ENCODE results near the gene DSCAM.
A peak's percentile ranks its signal among the peaks of the same experiment; 100 is the strongest.

Gene DSCAM

DNA sequence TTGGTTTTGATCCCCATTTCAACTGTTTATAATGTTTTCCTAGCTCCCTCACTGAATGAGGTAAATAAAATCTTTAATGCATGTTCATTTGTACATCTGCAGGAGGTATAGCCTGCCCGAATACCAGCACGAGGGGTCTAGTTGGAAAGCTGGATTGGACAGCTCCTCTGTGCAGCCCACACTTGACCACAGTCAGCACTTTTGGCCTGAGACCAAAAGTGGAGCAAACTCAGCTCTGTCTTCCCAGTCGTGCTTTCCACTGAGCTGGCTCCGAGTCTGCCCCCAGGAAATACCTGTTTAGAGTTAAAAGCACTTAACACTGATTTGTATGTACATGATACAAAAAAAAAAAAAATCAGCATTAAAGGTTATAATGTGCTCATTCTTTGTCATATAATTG lies 224.4 kb downstream of the DSCAM start:
- no peak for DNase-seq (ENCODE audit: low read depth, low spot score)
- no peak overlapping the region for H3K27ac ChIP-seq

DNA sequence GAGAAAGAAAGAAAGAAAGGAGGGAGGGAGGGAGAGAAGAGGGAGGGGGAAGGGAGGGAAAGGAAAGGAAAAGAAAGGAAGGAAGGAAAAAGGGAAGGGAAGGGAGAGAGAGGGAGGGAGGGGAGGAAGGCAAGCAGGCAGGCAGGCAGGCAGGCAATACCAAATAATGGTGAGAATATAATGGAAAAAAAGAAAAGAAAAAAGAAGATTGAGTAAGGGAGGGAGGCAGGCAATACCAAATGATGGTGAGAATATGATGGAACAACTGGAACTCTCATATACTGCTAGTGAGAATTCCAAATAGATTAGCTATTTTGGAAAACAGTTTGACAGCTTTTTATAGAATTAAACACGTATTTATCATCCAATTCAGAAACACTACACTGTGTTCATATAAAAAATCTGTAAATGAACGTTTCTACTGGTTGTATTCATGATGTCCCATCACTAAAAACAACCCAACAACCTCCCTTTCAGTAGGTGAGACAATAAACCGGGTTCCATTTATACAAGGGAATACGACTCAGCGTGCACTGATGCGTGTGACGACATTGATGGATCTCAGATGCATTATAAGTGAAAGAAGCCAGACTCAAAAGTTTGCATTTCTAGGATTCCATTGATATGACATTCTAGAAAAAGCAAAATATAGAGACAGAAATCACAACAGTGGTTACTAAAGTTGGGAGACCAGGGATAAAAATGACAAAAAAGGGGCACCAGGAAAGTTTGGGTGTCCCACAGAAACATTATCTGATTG lies 226.4 kb downstream of the DSCAM start:
- no peak overlapping the region for H3K27ac ChIP-seq
- DNase-seq (ENCODE audit: low read depth, low spot score), result no peak

DNA sequence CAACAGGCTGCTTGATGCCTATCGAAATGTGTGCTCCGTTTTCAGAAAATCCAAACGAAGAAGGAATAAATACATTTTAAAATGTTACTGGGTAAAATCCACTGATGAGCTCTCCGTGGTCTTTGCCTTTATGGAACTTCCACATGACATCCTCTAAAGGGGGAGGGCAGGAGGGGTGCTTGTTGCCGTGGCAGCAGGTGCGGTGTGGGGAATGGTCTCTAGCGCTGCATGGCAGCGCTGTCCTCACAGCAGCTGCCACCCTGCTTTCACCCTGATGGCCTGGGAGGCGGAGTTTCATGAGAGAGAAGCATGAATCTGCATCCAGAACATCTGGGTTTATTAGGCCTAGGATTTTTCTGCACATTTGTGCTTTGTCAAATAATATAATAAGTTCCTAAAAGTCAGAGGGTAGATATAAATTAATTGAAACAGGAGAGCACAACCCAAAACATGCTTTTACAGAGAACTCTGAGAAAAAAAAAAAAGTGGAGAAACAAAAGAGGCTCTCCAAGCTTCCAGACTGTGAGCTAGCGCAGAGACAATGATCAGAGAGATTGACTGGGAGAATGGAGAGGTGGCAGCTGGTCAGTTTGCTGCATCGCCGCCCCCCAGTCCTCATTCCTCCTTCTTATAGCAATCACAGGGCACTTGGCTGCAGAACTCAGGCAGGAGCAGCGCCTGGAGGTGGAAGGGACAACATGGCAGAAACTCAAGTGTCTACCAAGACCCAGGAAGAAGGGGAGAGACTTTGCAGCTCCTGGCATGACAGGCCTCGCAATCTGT lies 228.6 kb downstream of the DSCAM start:
- H3K27ac ChIP-seq, result no peak overlapping the region
- DNase-seq (ENCODE audit: low read depth, low spot score), result no peak

DNA sequence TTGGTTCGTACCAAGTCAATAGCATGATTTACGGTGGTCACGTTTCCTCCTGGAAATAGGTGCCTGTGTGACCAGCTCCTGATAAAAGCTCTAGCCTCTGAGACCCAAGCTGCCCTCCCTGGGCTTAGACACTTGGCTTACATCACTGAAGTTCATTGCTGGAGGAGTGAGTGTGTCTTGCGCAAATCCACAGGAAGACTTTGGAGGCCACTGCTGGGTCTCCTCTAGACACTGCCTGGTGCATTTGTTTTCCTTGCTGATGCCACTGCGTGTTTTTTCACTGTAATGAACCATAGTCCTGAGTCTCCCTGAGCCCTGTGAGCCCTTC lies 230.6 kb downstream of the DSCAM start:
- DNase-seq (ENCODE audit: low read depth, low spot score), result no peak
- H3K27ac ChIP-seq, result no peak overlapping the region

DNA sequence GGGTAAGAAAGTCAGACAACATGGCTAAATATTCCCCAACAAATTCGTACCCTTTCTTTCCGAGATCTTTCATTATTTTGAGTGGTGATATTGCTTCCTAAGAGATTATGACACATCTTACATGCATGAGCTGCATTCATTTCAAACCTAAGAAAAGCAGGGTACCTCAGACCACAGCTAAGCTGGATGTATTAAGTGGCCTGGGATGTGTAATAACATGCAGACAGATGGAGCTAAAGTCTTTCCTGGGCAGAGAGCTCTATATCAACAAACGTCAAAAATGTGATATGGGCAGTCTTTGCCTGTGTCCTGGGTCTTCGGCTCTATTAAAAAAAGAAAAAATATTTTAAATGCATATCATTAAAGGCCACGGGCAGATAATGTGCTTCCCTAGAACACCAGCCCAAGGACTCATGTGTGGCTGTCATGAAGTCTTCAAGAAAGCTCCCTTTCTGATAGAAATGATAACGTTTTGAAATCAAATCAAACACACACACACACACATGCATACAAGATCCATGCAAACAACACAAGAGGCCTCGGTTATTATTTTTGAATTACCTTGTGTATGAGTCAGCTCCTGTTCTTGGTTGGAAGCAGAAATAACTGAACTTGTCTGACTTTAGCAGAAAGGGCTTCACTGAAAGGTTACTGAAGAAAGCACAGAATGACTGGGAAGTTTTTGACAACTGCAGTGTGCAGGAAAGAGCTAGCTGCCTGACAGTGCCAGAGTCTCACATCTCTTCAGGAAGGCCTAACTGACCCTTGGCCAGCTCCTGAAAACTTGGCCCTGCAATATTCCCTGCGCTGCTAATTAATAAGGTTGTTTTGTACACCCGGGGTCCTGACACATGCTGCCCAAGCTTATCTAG lies 231.2 kb downstream of the DSCAM start:
- peak; percentile 10 for DNase-seq (ENCODE audit: low read depth, low spot score)
- H3K27ac ChIP-seq, result no peak overlapping the region

DNA sequence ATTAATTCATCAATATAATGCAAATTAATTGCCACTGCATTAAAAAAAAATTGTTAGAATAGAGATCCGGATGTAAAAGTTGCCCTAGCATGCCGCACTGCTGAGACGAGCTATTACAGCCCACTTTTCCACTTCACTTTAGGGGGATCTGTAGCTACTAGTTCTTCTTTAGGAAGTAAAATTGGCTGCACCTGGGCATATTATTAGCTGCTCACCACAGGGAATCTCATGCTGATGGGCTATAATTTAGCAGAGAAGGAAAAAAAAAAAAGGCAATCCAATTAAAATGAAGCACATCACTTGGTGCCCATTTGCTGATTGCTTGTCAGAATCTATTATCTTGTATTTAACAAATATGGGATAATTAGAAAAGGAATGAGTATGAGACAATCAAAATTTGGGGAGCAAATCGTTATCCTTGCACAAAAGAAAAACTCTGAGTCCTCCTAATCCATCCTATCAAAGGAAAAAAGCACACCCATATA lies 233.4 kb downstream of the DSCAM start:
- no peak for DNase-seq (ENCODE audit: low read depth, low spot score)
- H3K27ac ChIP-seq, result no peak overlapping the region

DNA sequence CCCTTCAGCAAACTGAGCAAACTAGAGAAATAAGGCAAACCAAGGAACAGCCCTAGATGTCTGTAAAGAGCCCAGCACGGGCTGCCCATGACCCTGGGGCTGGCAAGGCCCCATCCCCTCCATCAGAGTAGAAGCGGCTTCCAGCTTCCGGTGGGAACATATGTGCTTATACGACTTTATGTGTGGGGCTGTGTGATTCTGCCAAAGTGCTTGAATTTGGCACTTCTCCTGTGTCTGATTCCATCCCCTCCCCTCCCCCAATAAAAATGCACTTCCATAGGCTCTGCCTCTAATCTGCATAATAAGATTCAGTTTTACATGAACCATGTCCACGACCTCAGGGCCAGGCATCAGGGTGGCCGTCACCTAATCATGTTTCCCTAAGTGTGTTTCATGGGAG lies 236.6 kb downstream of the DSCAM start:
- no peak for DNase-seq (ENCODE audit: low read depth, low spot score)
- H3K27ac ChIP-seq, result no peak overlapping the region

DNA sequence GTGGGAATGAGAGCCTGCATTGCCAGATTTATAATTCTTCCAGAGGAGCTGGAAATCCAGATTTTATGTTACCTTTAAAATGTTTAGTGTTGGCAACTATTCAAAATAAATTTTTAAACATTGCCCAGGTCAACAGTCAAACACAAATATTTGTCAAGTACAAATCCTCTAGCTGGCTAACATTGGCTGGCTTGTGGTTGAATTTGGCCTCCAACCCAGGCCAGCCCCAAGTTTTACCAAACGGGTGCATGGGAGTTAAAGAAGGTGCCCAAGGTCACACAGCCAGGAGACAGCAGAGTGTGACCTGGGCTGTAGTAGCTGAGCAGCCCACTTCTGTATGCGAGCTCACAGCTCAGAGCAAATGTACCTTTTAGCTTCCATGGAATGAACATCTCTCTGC lies 240.6 kb downstream of the DSCAM start:
- no peak for DNase-seq (ENCODE audit: low read depth, low spot score)
- no peak overlapping the region for H3K27ac ChIP-seq

DNA sequence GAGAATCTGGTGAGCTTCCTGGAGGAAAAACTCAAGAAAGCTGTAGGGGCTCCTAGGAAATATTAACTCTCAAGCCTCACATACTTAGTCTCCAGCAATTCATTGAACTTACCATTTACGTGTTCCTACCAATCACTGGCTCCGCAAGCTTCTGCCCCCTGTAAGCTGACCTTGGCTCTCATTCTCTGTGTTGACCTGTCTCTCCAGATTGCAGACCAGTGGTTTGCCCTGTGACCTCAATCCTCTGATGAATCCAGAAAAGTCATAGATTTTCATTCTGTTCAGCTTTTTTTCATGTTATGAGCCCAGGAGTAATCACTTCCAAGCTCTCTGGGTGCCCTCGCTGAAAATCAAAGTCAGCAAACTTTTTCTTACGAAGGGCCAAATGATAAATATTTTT lies 241.9 kb downstream of the DSCAM start:
- no peak overlapping the region for H3K27ac ChIP-seq
- no peak for DNase-seq (ENCODE audit: low read depth, low spot score)

DNA sequence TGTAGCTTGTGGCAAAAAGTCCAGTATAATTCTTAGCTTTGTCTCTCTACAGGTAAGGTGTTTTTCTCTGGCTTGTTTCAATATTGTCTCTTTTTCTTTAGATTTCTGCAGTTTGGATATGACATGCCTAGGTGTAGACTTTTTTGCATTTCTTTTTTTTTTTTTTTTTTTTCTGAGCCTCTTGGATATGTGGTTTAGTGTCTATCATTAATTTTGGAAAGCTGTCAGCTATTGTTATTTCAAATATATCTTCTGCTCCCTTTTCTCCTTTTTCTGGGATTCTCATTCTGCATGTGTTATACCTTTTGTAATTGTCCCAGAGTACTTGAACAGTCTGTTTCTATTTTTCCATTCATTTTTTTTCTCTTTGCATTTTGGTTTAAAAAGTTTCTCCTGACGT lies 243.2 kb downstream of the DSCAM start:
- DNase-seq (ENCODE audit: low read depth, low spot score), result no peak
- no peak overlapping the region for H3K27ac ChIP-seq

DNA sequence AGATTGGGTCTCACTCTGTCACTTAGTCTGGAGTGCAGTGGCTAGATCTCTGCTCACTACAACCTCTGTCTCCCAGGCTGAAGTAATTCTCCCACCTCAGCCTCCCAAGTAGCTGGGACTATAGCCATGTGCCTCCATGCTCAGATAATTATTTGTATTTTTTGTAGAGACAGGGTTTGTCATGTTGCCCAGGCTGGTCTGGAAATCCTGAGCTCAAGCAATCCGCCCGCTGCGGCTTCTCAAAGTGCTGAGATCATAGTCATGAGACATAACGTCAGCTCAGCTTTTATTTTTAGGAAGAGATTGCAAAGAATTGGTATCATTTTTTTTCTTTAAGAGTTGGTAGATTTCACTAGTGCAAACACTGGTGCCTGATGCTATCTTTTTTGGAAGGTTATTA lies 244.9 kb downstream of the DSCAM start:
- H3K27ac ChIP-seq, result no peak overlapping the region
- DNase-seq (ENCODE audit: low read depth, low spot score), result no peak

DNA sequence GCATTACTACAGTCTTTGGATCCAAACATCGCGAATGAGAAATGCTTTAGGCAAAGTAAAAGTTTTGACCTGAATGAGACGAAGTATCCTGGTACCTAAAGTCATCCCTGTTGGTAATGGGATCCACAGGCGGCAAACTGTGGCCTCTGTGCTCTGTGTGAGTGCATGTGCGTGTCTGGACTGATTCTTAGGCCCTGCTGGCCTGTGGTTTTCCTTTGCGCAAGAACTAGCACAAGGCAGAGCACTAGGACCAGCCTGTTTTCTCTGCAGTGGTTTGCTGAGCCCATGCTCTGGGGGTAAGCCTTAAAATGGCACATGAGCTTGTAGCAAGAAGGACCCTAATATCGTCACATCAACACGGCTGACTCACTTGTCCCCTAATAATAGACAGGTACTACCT lies 251.2 kb downstream of the DSCAM start:
- no peak overlapping the region for H3K27ac ChIP-seq
- DNase-seq (ENCODE audit: low read depth, low spot score), result peak; percentile 26

DNA sequence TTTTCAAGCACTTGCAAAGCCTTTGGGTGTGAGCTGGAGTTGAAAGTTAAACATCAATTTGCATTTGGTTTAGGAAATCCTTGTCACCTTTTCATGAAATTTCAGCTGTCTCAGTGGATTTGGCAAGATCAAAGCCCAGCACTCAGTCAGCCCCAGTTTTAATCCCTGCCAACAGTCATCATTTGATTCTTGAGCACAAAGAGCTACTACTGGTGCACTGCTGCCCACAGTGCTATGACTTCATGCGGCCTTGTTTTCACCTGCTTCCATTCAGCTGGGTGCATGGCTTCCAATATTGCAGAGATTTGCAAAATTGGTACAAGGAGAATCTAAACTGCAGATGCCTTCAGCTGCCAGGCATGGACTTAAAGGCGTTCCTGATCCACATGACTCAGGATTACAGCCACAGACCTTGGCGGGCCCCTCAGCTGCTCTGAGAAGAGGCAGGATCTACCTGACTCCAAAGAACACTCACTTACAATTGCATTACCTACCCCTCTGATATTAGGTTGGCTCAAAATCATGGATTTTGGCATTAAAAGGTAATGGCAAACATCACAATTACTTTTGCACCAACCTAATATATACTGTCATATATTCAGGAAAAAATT lies 259.1 kb downstream of the DSCAM start:
- no peak for DNase-seq (ENCODE audit: low read depth, low spot score)

DNA sequence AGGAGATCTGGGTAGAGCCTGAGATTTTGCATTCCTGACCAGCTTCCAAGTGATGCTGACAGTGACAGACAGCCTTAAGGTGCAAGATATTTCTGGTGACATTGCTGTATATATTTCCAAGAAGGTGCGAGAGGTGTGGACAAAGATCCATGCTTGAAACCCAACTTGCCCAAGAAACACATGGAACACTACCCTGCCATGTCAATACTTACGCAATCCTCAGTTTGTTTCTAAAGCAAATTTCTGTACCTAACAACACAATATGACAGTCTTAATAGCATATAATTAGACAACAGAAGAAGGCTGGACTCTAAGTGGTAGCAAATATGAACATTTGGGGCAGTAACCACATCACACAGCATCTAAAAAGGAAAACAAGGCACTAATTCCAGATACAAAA lies 260.4 kb downstream of the DSCAM start:
- H3K27ac ChIP-seq, result no peak overlapping the region
- DNase-seq (ENCODE audit: low read depth, low spot score), result no peak

More for the DNA sequence above, 259.1 kb downstream of the DSCAM start:
- no peak overlapping the region for H3K27ac ChIP-seq

DNA sequence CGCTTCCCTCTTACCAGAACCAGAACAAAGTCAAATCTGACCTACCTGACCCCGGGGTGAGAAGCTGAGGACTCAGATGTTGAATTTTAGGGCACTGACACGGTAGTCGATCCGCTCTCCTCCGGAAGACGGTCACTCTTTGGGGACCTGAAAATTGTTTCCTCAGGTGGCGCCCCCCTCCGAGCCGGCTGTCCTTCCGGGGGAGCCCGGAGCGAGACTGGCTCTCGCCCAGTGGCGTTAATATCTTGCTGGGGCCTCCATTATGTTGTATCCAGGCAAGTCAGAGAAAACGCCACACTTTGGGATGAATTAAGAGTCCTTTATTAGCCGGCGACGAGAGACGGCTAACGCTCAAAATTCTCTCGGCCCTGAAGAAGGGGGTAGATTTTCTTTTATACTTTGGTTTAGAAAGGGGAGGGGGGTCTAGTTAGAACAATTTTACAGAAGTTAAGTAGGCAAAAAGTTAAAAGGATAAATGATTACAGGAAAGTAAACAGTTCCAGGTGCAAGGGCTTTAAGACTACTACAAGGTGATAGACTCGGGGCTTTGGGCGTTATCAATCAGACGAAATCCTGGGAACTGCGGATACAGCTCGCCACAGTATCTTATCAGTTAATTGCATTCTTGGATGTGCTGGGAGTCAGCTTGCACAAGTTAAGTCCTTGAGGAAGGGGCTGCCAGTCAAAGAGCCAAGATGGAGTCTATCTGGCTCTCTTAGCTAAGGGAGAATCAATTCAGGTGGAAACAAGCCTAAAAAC lies 269.5 kb downstream of the DSCAM start:
- DNase-seq (ENCODE audit: low read depth, low spot score), result no peak

DNA sequence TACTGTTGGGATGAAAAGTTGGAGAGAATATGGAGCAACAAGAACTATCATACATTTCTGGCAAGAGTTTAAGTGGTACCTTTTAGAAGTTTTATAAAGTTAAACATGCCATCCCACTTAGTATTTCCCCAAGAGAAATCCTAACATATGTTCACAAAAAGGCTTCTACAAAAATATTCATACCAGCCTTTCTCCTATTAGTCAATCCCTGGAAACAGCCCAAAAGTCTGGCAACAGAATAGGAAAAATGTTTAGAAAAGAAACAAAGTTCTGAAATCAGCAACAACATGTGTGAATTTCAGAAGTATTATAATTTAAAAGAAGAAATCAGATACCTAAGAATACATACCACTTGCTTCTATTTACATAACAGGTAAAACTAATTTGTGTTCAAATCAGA lies 271.0 kb downstream of the DSCAM start:
- DNase-seq (ENCODE audit: low read depth, low spot score), result no peak
- no peak overlapping the region for H3K27ac ChIP-seq

More for the DNA sequence above, 269.5 kb downstream of the DSCAM start:
- H3K27ac ChIP-seq, result no peak overlapping the region

DNA sequence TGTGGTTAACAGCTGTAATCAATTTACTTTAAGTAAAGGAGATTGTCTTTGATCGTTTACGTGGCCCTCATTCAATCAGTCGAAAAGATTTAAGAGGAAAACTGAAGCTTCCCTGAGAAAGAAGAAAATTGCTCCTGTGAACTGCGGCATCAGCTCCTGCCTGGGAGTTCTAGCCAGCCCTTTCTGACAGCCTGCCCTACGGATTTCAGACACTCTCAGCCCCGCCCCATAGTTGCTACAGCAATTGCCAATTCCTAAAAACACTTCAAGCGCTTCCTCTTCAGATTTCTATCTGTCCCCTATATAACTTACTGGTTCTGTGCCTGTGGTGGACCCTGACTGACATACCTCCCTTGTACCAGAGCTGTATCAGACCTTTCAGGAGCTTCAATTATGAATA lies 277.6 kb downstream of the DSCAM start:
- no peak overlapping the region for H3K27ac ChIP-seq
- DNase-seq (ENCODE audit: low read depth, low spot score), result no peak

DNA sequence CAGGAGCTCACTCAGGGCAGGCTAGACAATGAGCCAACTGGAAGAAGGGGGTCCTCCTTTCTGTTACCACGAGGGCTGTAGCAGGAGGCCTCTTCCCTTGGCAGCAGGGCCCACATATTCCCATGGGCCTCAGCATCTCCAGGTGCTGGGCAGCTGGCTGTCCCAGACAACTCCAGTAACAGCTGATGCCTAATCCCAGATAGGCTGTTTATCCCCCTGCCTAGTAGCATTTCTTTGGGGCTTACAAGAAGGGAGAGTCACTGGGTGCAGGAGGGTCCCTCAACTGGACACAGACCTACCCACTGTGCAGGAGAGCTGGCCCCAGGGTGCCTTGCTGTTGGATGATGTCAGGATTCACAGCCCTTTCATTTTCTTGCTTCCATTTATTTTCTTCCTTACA lies 278.2 kb downstream of the DSCAM start:
- no peak overlapping the region for H3K27ac ChIP-seq
- no peak for DNase-seq (ENCODE audit: low read depth, low spot score)

DNA sequence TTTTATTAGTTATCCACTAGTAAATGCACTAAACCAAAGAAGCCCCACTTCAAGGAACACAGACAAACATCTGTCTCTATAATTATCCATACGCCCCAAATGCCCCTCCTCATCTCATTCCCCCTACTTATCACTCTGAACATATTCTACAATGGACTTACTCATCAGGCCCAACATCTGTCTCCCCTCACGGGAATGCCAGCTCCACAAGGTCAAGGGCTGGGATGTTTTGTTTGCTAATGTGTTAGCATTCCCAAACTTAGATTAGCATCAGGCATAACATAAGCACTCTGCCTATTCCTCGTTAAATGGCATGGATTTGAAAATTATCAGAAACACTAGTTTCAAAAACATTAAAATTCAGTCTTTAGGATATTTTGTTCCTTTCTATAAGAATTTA lies 279.5 kb downstream of the DSCAM start:
- H3K27ac ChIP-seq, result no peak overlapping the region
- no peak for DNase-seq (ENCODE audit: low read depth, low spot score)

DNA sequence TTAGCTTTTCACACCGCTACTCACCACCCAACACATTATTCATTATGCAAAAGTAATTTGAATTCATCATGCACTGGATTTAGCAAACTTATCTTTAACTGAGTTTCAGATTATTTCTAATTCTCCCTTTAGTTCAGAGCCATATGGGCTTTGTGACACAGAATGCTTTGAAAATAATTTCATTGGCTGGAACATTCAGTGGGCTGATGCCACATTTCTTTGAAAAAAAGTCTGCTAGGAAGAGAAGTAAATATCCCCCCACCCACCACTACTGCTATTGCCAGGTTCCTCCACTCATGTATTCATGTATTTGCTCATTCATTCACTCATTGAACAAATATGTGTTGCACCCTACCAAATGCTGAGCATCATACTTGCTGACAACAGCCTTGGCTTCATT lies 280.5 kb downstream of the DSCAM start:
- H3K27ac ChIP-seq, result no peak overlapping the region
- no peak for DNase-seq (ENCODE audit: low read depth, low spot score)
